Measurements from ENCODE around the gene CCSAP.

- TF ChIP-seq, protein P1, sequence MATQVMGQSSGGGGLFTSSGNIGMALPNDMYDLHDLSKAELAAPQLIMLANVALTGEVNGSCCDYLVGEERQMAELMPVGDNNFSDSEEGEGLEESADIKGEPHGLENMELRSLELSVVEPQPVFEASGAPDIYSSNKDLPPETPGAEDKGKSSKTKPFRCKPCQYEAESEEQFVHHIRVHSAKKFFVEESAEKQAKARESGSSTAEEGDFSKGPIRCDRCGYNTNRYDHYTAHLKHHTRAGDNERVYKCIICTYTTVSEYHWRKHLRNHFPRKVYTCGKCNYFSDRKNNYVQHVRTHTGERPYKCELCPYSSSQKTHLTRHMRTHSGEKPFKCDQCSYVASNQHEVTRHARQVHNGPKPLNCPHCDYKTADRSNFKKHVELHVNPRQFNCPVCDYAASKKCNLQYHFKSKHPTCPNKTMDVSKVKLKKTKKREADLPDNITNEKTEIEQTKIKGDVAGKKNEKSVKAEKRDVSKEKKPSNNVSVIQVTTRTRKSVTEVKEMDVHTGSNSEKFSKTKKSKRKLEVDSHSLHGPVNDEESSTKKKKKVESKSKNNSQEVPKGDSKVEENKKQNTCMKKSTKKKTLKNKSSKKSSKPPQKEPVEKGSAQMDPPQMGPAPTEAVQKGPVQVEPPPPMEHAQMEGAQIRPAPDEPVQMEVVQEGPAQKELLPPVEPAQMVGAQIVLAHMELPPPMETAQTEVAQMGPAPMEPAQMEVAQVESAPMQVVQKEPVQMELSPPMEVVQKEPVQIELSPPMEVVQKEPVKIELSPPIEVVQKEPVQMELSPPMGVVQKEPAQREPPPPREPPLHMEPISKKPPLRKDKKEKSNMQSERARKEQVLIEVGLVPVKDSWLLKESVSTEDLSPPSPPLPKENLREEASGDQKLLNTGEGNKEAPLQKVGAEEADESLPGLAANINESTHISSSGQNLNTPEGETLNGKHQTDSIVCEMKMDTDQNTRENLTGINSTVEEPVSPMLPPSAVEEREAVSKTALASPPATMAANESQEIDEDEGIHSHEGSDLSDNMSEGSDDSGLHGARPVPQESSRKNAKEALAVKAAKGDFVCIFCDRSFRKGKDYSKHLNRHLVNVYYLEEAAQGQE (IDR thresholded peaks at IDR 0.05; ENCODE audit: low read depth, low read length) = no peak
- no peak for TF ChIP-seq CTCF (IDR thresholded peaks at IDR 0.05 in 2 of 3, conservative IDR thresholded peaks at IDR 0.05 in 1 of 3; ENCODE audit: control insufficient read depth in 2 of 3, extremely low read depth in 1 of 3, insufficient read depth in 1 of 3, low read depth in 3 of 3, low read length in 3 of 3)
- TF ChIP-seq ZNF24 (IDR thresholded peaks at IDR 0.05) = no peak
- no peak for TF ChIP-seq TBL1XR1 (IDR thresholded peaks at IDR 0.05; ENCODE audit: low read depth, low read length)
- TF ChIP-seq MXI1 (IDR thresholded peaks at IDR 0.05; ENCODE audit: low read depth, low read length) = no peak
- no peak for TF ChIP-seq PBX3 (IDR thresholded peaks at IDR 0.05; ENCODE audit: insufficient replicate concordance, low read depth, low read length)
- TF ChIP-seq POLR2A (IDR thresholded peaks at IDR 0.05; ENCODE audit: low read depth, low read length) = no peak
- no peak for TF ChIP-seq E2F4 (IDR thresholded peaks at IDR 0.05; ENCODE audit: low read depth, low read length)
- TF ChIP-seq SRF (IDR thresholded peaks at IDR 0.05; ENCODE audit: low read depth in 2 of 2, low read length in 2 of 2) = no peak
These were observed 42.0 kb upstream of the CCSAP start for GRCh38 chr1:229384822-229385221.

Data from GM12878 (cell line).